Endodermal cell (in vitro differentiated cells): ENCODE results near the gene PPA2. TPM values are rescaled to one million over a fixed set of nuclear protein-coding genes. Genes with fewer than 3 reads are reported as not detected.

Experiments used
- DNase-seq: peaks from one replicate; pipeline ENCODE4 v3.0.0-alpha.2; 2017
- H3K27ac ChIP-seq: 2 replicates; pipeline ENCODE4 v1.5.1; 2013; ENCODE audit warnings: mild to moderate bottlenecking, low read depth, low read length, moderate library complexity
- H3K27me3 ChIP-seq: 2 replicates; pipeline ENCODE4 v1.6.1; 2013; ENCODE audit warnings: mild to moderate bottlenecking, low read length, moderate library complexity; ENCODE audit not compliant: insufficient read depth, control insufficient read depth, poor library complexity, severe bottlenecking
- H3K36me3 ChIP-seq: 2 replicates; pipeline ENCODE4 v1.7.0; 2013; ENCODE audit warnings: mild to moderate bottlenecking, low read length, moderate library complexity; ENCODE audit not compliant: control insufficient read depth, insufficient read depth
- H3K4me1 ChIP-seq: one replicate; pipeline ENCODE4 v1.7.0; 2013; ENCODE audit warnings: low read length; ENCODE audit not compliant: control insufficient read depth, insufficient read depth
- H3K4me3 ChIP-seq: 2 replicates; pipeline ENCODE4 v1.5.1; 2013; ENCODE audit warnings: mild to moderate bottlenecking, low read length, moderate library complexity
- H3K9ac ChIP-seq: 2 replicates; pipeline ENCODE4 v1.6.1; 2013; ENCODE audit warnings: mild to moderate bottlenecking, low read length, moderate library complexity; ENCODE audit not compliant: poor library complexity, severe bottlenecking; ENCODE audit errors: extremely low read depth
- H3K9me3 ChIP-seq: 2 replicates; pipeline ENCODE4 v1.6.1; 2013; ENCODE audit warnings: mild to moderate bottlenecking, low read length, moderate library complexity; ENCODE audit not compliant: control insufficient read depth
- H3K27ac Mint-ChIP-seq: 2 replicates; pipeline ENCODE4 v1.8.0; 2020; ENCODE audit warnings: mixed read lengths
- H3K27me3 Mint-ChIP-seq: 2 replicates; pipeline ENCODE4 v1.8.0; 2021; ENCODE audit warnings: mild to moderate bottlenecking, mixed read lengths; ENCODE audit not compliant: insufficient read depth
- H3K36me3 Mint-ChIP-seq: 2 replicates; pipeline ENCODE4 v1.8.0; 2020; ENCODE audit warnings: low read depth, mixed read lengths
- H3K4me1 Mint-ChIP-seq: 2 replicates; pipeline ENCODE4 v1.8.0; 2020; ENCODE audit warnings: mixed read lengths
- H3K4me3 Mint-ChIP-seq: 2 replicates; pipeline ENCODE4 v1.8.0; 2020; ENCODE audit warnings: mild to moderate bottlenecking, moderate library complexity, mixed read lengths
- H3K9me3 Mint-ChIP-seq: 2 replicates; pipeline ENCODE4 v1.8.0; 2020; ENCODE audit warnings: mild to moderate bottlenecking, mixed read lengths
- CTCF ChIP-seq: fragments of 200-600 bp; sonication (generic); conservative IDR thresholded peaks from 2 replicates; pipeline ENCODE4 v1.5.0; 2021; ENCODE audit warnings: antibody characterized with exemption, mild to moderate bottlenecking
- WGBS, 2 experiments: methylation state at CpG; one replicate each; pipeline versions ENCODE4 v1.1.5 to v1.1.7; 2013; ENCODE audit warnings: missing lambda C conversion rate in 2 of 2, mixed read lengths in 1 of 2; ENCODE audit not compliant: insufficient coverage in 1 of 2, insufficient read length in 1 of 2; 5-methylcytosine and 5-hydroxymethylcytosine counted together
- total RNA-seq, 2 donors: library from RNA; stranded (reverse); fragmentation: NEBNext Ultra II Directional in 1 of 2; extraction: Animal tissue kit (Norgen Biotek cat#: 25700) in 1 of 2; gene quantifications; 2 replicates in 1 of 2; 3 replicates in 1 of 2; pipeline ENCODE4 v1.2.1, GENCODE V29; 2021

The PPA2 gene
- total RNA-seq, 2 donors from 2014 or later = 90.7 to 133 TPM

- WGBS, 2 experiments = 60 to 95% methylated on average over 1 of the region's 1 CpG
- H3K9me3 ChIP-seq = no peaks in the 10 kb centered on the region
- H3K9ac ChIP-seq = no peak overlapping the region
- no peak overlapping the region for H3K27ac ChIP-seq
- Mint-ChIP-seq H3K9me3 (no peaks in the 10 kb centered on the region), H3K27me3 (peaks cover 2% of the 10 kb centered on the region), H3K27ac (no peak overlapping the region), H3K4me1 (no peaks in the 10 kb centered on the region), H3K36me3 (no peaks in the 10 kb centered on the region), H3K4me3 (no peak overlapping the region)
- no peaks in the 10 kb centered on the region for H3K27me3 ChIP-seq
- no peak for TF ChIP-seq CTCF
- H3K4me3 ChIP-seq = no peak overlapping the region
- no peak for DNase-seq
- no peaks in the 10 kb centered on the region for H3K36me3 ChIP-seq
- H3K4me1 ChIP-seq = no peaks in the 10 kb centered on the region
Observed at GRCh38 chr4:105329081-105329480, 144.8 kb downstream of the PPA2 start.

- no peak overlapping the region for H3K4me3 ChIP-seq
- Mint-ChIP-seq H3K9me3 (peaks cover 3% of the 10 kb centered on the region), H3K4me3 (no peak overlapping the region), H3K27ac (no peak overlapping the region), H3K36me3 (no peaks in the 10 kb centered on the region), H3K27me3 (peaks cover 2% of the 10 kb centered on the region), H3K4me1 (no peaks in the 10 kb centered on the region)
- no peaks in the 10 kb centered on the region for H3K9me3 ChIP-seq
- H3K9ac ChIP-seq = no peak overlapping the region
- H3K36me3 ChIP-seq = no peaks in the 10 kb centered on the region
- TF ChIP-seq CTCF = no peak
- no peaks in the 10 kb centered on the region for H3K27me3 ChIP-seq
- no peak overlapping the region for H3K27ac ChIP-seq
- DNase-seq = no peak
- H3K4me1 ChIP-seq = no peaks in the 10 kb centered on the region
Observed at GRCh38 chr4:105327956-105328355, 145.9 kb downstream of the PPA2 start.

- Mint-ChIP-seq H3K9me3 (peaks cover 3% of the 10 kb centered on the region), H3K4me3 (no peak overlapping the region), H3K27ac (no peak overlapping the region), H3K36me3 (no peaks in the 10 kb centered on the region), H3K27me3 (peaks cover 2% of the 10 kb centered on the region), H3K4me1 (no peaks in the 10 kb centered on the region)
- DNase-seq = no peak
- Histone ChIP-seq H3K36me3 (no peaks in the 10 kb centered on the region), H3K9ac (no peak overlapping the region), H3K27me3 (no peaks in the 10 kb centered on the region), H3K4me1 (no peaks in the 10 kb centered on the region), H3K9me3 (no peaks in the 10 kb centered on the region), H3K27ac (no peak overlapping the region), H3K4me3 (no peak overlapping the region)
- 75 to 83% methylated on average over 2 of the region's 2 CpGs for WGBS, 2 experiments
- no peak for TF ChIP-seq CTCF
Observed at GRCh38 chr4:105327222-105327621, 146.6 kb downstream of the PPA2 start.

Other genes with a start within 250 kb of the PPA2 start
- 1 to 10 TPM in 1 of 2 donors, under 1 TPM in 1; 0.51 to 2.1 TPM for gene ARHGEF38, start 78.6 kb upstream of the PPA2 start, total RNA-seq
- 10 to 100 TPM; 13.5 to 15.7 TPM for gene INTS12, start 234.6 kb upstream of the PPA2 start, total RNA-seq
- 10 to 100 TPM; 24.7 to 30.6 TPM for gene GSTCD, start 234.7 kb upstream of the PPA2 start, total RNA-seq